Right lobe of liver (tissue), 6 donors: Measurements from ENCODE around the gene DDX11. TPM values are rescaled to one million over a fixed set of nuclear protein-coding genes. Genes with fewer than 3 reads are reported as not detected.
"Not testable (repeated sequence)": the region's sequence is repeated elsewhere in the genome, so short reads cannot be mapped to it uniquely, and the experiment has no call there.

Experiments
- ATAC-seq, 4 donors: fragments of 200-7000 bp; cut with Tn5 transposase; one replicate each; pipeline ENCODE4 v1.9.1; 2020; ENCODE audit warnings: mild to moderate bottlenecking in 4 of 4, moderate library complexity in 4 of 4
- DNase-seq, 3 donors: peaks; one replicate each; pipeline ENCODE4 v3.0.0-alpha.2; 2020
- H3K27ac ChIP-seq, 3 donors: fragments of 200-600 bp; one replicate each; pipeline ENCODE4 v1.8.0; 2022
- H3K27me3 ChIP-seq, 2 donors: fragments of 200-600 bp; one replicate each; pipeline ENCODE4 v1.8.0; 2022
- H3K36me3 ChIP-seq, 4 donors: fragments of 200-600 bp; sonication (generic) in 1 of 4; one replicate each; pipeline versions ENCODE4 v1.5.1 to v1.8.0; 2017 to 2022; ENCODE audit warnings: control low read depth in 1 of 4
- H3K4me1 ChIP-seq, 4 donors: fragments of 200-600 bp; sonication (generic) in 1 of 4; one replicate each; pipeline versions ENCODE4 v1.5.1 to v1.8.0; 2017 to 2022; ENCODE audit warnings: control low read depth in 1 of 4
- H3K4me3 ChIP-seq, 3 donors: fragments of 200-600 bp; one replicate each; pipeline ENCODE4 v1.8.0; 2022
- H3K9me3 ChIP-seq, 4 donors: fragments of 200-600 bp; sonication (generic) in 1 of 4; one replicate each; pipeline versions ENCODE4 v1.5.1 to v1.8.0; 2017 to 2022; ENCODE audit warnings: control low read depth in 1 of 4
- CTCF ChIP-seq, 4 donors: fragments of 200-600 bp in 3 of 4; fragments of 450-650 bp in 1 of 4; IDR thresholded peaks; one replicate each; pipeline versions ENCODE4 v1.5.1 to v1.8.0; 2016 to 2022; ENCODE audit warnings: antibody characterized with exemption in 4 of 4, mild to moderate bottlenecking in 2 of 4
- POLR2A ChIP-seq: fragments of 450-650 bp; IDR thresholded peaks from one replicate; pipeline ENCODE4 v1.6.1; 2017; ENCODE audit warnings: antibody characterized with exemption, mild to moderate bottlenecking
- WGBS: methylation state at CpG from one replicate; pipeline ENCODE4 v1.1.6; 2018; ENCODE audit warnings: low coverage, low lambda C conversion rate; ENCODE audit not compliant: insufficient coverage; ENCODE audit errors: missing lambda C conversion rate; 5-methylcytosine and 5-hydroxymethylcytosine counted together
- intact Hi-C, 2 donors: fragments of 100-400 bp; cut with DNase I; formaldehyde crosslinking; loops; one replicate each; pipeline versions ENCODE4 v1.11.2 to v1.14.1; 2022
- total RNA-seq, 6 experiments: library from RNA; depleted of rRNA in 2 of 6; stranded (reverse); fragments of >200 nt in 2 of 6; fragmentation: NEBNext Ultra II Directional in 3 of 6; extraction: Animal tissue kit (Norgen Biotek cat#: 25700) in 3 of 6; gene quantifications; one replicate each; pipeline versions ENCODE4 v1.1.0 to v1.2.4, GENCODE V29; 2016 to 2023
- donor health status: DM: no; HTN: yes; CAD: no.
- donor health status: DM: no; HTN: no; CAD: no.
- donor health status: DM: no; HTN: no; CAD: no.
- donor health status: DM: no; HTN: yes; CAD: no.
- donor health status: DM: no; HTN: yes; CAD: no.

The DDX11 gene
- total RNA-seq, 6 experiments from 2014 or later = 5.0 to 19.2 (median 13.5) TPM

GRCh38 chr12:31116846-31117202 lies 43.2 kb downstream of the DDX11 start:
- H3K36me3 ChIP-seq, H3K9me3 ChIP-seq, H3K4me1 ChIP-seq, DNase-seq, H3K27ac ChIP-seq, H3K27me3 ChIP-seq, intact Hi-C loops: not testable (repeated sequence)
- 31% methylated on average over 5 of the region's 7 CpGs for WGBS
- ATAC-seq = peak in 1 of 4 donors; percentile 29
- peak overlapping the region in 1 of 3 donors; percentile 36 for H3K4me3 ChIP-seq

GRCh38 chr12:31117203-31118011 lies 43.7 kb downstream of the DDX11 start:
- intact Hi-C loops = no loop called here
- peak; percentile 79 to 86 (median 79) for ATAC-seq
- peaks cover 0 to 8% (median 4%) of the 10 kb centered on the region in 4 donors for H3K4me1 ChIP-seq
- WGBS = 2% methylated on average over 11 of the region's 45 CpGs
- peak in 1 of 3 donors; percentile 61 for DNase-seq
- H3K9me3 ChIP-seq = no peaks in the 10 kb centered on the region
- no peak for TF ChIP-seq POLR2A
- peak; percentile 24 to 74 (median 41) for TF ChIP-seq CTCF (IDR thresholded peaks at IDR 0.05)
- H3K36me3 ChIP-seq = no peaks in the 10 kb centered on the region
- no peak overlapping the region for H3K27ac ChIP-seq
- peak overlapping the region in 1 of 3 donors; percentile 36 for H3K4me3 ChIP-seq
- H3K27me3 ChIP-seq = no peaks in the 10 kb centered on the region

- DNase-seq (peak in 1 of 3 donors; percentile 51), ATAC-seq (peak in 3 of 4 donors; percentile 22 to 59 (median 56))
- H3K27ac ChIP-seq = no peak overlapping the region
- H3K27me3 ChIP-seq = no peaks in the 10 kb centered on the region
- TF ChIP-seq CTCF (IDR thresholded peaks at IDR 0.05) (no peak), POLR2A (no peak)
- WGBS = 17% methylated on average over 15 of the region's 44 CpGs
- H3K4me1 ChIP-seq = peaks cover 0 to 8% (median 4%) of the 10 kb centered on the region in 4 donors
- no peak overlapping the region for H3K4me3 ChIP-seq
- intact Hi-C loops = no loop called here
- H3K9me3 ChIP-seq = no peaks in the 10 kb centered on the region
- H3K36me3 ChIP-seq = no peaks in the 10 kb centered on the region
These were observed 44.9 kb downstream of the DDX11 start for GRCh38 chr12:31118347-31119191.

GRCh38 chr12:31119192-31119802 lies 45.6 kb downstream of the DDX11 start:
- DNase-seq (no peak), ATAC-seq (peak in 2 of 4 donors; percentile 11)
- TF ChIP-seq POLR2A (no peak), CTCF (IDR thresholded peaks at IDR 0.05) (no peak)
- intact Hi-C loops = no loop called here
- WGBS = 36% methylated on average over 11 of the region's 34 CpGs
- Histone ChIP-seq H3K4me3 (no peak overlapping the region), H3K4me1 (peaks cover 0 to 8% (median 4%) of the 10 kb centered on the region in 4 donors), H3K27me3 (no peaks in the 10 kb centered on the region), H3K27ac (no peak overlapping the region), H3K9me3 (no peaks in the 10 kb centered on the region), H3K36me3 (no peaks in the 10 kb centered on the region)
